ENCODE data around the gene GEMIN5. TPM values are rescaled to one million over a fixed set of nuclear protein-coding genes. Genes with fewer than 3 reads are reported as not detected.

Gene GEMIN5
- total and polyA plus RNA-seq, 2 of the 8 experiments (the other 6 are each of a cell fraction or from before 2014, with no cell fraction given), result 12.8 to 47.0 TPM

GRCh38 chr5:154898210-154898609 is 39.8 kb downstream of the GEMIN5 start:
- no peak overlapping the region for H4K5ac ChIP-seq (ENCODE audit: insufficient read length, low read depth, low read length)
- H3K23me2 ChIP-seq (ENCODE audit: low read depth, low read length), result no peaks in the 10 kb centered on the region
- no peak overlapping the region for H3K14ac ChIP-seq (ENCODE audit: insufficient read length)
- H3K23ac ChIP-seq (ENCODE audit: insufficient read length), result no peak overlapping the region
- ChIA-PET POLR2A (ENCODE audit: partially characterized antibody) (interaction anchor here (0.6 to 2.2 kb wide), 2 partner anchors 19 to 97 kb away, joined by 3 to 7 read pairs; no protein-coding TSS in a partner anchor), CTCF (ENCODE audit: partially characterized antibody) (interaction anchor here (0.6 to 1.1 kb wide), 2 partner anchors 20 to 29 kb away, joined by 3 to 4 read pairs; no protein-coding TSS in a partner anchor)
- TF ChIP-seq GABPA (IDR thresholded peaks at IDR 0.05; ENCODE audit: borderline replicate concordance, insufficient read depth, low read length), result no peak
- no peak for TF ChIP-seq RXRA (IDR thresholded peaks at IDR 0.05; ENCODE audit: insufficient read depth, low read depth, low read length)
- TF ChIP-seq POLR2AphosphoS5 (IDR thresholded peaks at IDR 0.05; ENCODE audit: low read depth, low read length), result no peak
- TF ChIP-seq RNF2 (IDR thresholded peaks at IDR 0.05; ENCODE audit: borderline replicate concordance, low read depth, low read length, missing control alignments, poor library complexity, severe bottlenecking), result no peak
- H3K4me3 ChIP-seq (ENCODE audit: extremely low read depth in 1 of 4, insufficient read depth in 2 of 4, low read depth in 3 of 4, low read length in 4 of 4), result no peak overlapping the region
- no peaks in the 10 kb centered on the region for H3K9me3 ChIP-seq (ENCODE audit: insufficient read depth in 2 of 2, low read depth in 1 of 2, low read length in 1 of 2)
- DNase-seq (ENCODE audit: low read depth in 1 of 2, low spot score in 2 of 2) (no peak), FAIRE-seq (no peak)
- H2AK5ac ChIP-seq (ENCODE audit: low read depth, low read length), result no peak overlapping the region
- no peak overlapping the region for H2BK20ac ChIP-seq (ENCODE audit: low read length)
- H3K79me2 ChIP-seq (ENCODE audit: control insufficient read depth in 1 of 2, insufficient read depth in 2 of 2, low read length in 2 of 2), result no peaks in the 10 kb centered on the region
- H3K27me3 ChIP-seq (replicated peaks in 1 of 4; ENCODE audit: control insufficient read depth in 3 of 4, extremely low read depth in 1 of 4, insufficient read depth in 3 of 4, low read length in 3 of 4), result no peaks in the 10 kb centered on the region
- H3K18ac ChIP-seq (ENCODE audit: extremely low read depth, low read length), result no peak overlapping the region
- no peak overlapping the region for H2BK15ac ChIP-seq (ENCODE audit: low read length)
- H3K4me1 ChIP-seq (replicated peaks in 1 of 4; ENCODE audit: control insufficient read depth in 3 of 4, insufficient read depth in 4 of 4, low read length in 3 of 4), result no peaks in the 10 kb centered on the region
- H3K56ac ChIP-seq (replicated peaks; ENCODE audit: insufficient read length, low read depth, low read length), result no peak overlapping the region
- H4K8ac ChIP-seq (ENCODE audit: extremely low read depth, insufficient read depth, low read length), result no peak overlapping the region
- no peak overlapping the region for H2AFZ ChIP-seq (ENCODE audit: low read length)
- H4K20me1 ChIP-seq (replicated peaks in 1 of 2; ENCODE audit: control insufficient read depth in 1 of 2, insufficient read depth in 2 of 2, low read length in 2 of 2), result no peaks in the 10 kb centered on the region
- no peak overlapping the region for H2BK5ac ChIP-seq (ENCODE audit: low read depth, low read length)
- H3K4ac ChIP-seq (replicated peaks; ENCODE audit: insufficient read length, low read depth, low read length), result no peak overlapping the region
- no peak overlapping the region for H3K9ac ChIP-seq (replicated peaks in 1 of 4; ENCODE audit: extremely low read depth in 1 of 4, low read depth in 3 of 4, low read length in 3 of 4)
- no peak overlapping the region for H2BK120ac ChIP-seq (replicated peaks; ENCODE audit: low read depth, low read length)
- no peaks in the 10 kb centered on the region for H3K79me1 ChIP-seq (ENCODE audit: low read depth, low read length)
- no peak overlapping the region for H3K4me2 ChIP-seq (ENCODE audit: insufficient read depth in 1 of 2, low read depth in 2 of 2, low read length in 2 of 2)
- H2BK12ac ChIP-seq (ENCODE audit: low read depth, low read length), result no peak overlapping the region
- WGBS, 2 experiments (ENCODE audit: extremely low coverage in 1 of 2, insufficient coverage in 1 of 2, insufficient read length in 1 of 2, insufficient replicate concordance in 2 of 2, low coverage in 1 of 2, low lambda C conversion rate in 2 of 2, missing lambda C conversion rate in 1 of 2), result 86% methylated on average over 4 of the region's 4 CpGs; no CpG with 5 or more reads in 1 of the 2 experiments
- H3K27ac ChIP-seq (ENCODE audit: low read depth, low read length), result no peak overlapping the region
- no peak overlapping the region for H4K91ac ChIP-seq (replicated peaks; ENCODE audit: insufficient read length, low read length)
- H3K36me3 ChIP-seq (ENCODE audit: control insufficient read depth in 2 of 4, insufficient read depth in 4 of 4, low read length in 3 of 4), result peaks cover 27 to 85% (median 62%) of the 10 kb centered on the region in 4 experiments

Measured in H1 (cell line).